ENCODE results near the gene GNA15.

DNA sequence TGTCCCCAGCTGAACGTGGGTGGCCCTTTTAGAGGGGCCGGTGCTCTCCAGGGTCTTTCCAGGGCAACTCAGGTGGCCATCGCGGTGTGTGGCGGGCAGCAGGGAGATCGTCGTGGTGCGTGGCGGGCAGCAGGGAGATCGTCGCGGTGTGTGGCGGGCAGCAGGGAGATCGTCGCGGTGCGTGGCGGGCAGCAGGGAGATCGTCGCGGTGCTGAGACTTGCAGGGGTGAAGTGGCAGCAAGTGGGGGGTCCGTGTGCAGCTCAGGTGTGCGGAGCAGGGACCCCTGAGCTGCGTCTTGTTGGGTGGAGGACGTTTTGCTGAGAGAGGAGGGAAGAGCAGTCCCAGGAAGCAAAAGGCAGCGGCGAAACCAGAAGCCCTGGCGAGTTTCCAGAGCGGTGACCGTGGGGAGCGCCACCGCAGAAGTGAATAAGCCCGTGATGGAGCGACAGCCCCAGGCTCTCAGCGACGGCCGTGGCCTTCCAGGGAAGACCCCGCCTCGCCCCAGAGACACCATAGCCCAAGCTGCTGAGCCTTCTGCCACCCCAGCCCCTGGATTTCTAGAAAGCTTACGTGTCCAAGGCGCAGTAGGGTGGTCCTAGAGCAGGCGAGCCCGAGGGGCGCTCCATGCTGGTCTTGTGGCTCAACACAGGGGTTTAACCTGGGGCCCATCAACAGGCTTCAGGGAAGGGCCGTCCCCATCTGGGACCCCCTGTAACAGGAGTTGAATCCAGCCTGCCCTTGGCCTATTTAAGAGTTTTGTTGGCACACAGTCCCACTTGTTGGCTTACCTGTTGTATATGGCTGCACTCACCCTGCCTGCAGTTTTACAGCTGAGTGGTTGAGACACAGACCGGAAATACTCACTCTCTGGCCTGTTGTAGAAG is 55.3 kb downstream of the GNA15 start:
- TF ChIP-seq, protein P1, sequence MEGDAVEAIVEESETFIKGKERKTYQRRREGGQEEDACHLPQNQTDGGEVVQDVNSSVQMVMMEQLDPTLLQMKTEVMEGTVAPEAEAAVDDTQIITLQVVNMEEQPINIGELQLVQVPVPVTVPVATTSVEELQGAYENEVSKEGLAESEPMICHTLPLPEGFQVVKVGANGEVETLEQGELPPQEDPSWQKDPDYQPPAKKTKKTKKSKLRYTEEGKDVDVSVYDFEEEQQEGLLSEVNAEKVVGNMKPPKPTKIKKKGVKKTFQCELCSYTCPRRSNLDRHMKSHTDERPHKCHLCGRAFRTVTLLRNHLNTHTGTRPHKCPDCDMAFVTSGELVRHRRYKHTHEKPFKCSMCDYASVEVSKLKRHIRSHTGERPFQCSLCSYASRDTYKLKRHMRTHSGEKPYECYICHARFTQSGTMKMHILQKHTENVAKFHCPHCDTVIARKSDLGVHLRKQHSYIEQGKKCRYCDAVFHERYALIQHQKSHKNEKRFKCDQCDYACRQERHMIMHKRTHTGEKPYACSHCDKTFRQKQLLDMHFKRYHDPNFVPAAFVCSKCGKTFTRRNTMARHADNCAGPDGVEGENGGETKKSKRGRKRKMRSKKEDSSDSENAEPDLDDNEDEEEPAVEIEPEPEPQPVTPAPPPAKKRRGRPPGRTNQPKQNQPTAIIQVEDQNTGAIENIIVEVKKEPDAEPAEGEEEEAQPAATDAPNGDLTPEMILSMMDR (IDR thresholded peaks at IDR 0.05; ENCODE audit: insufficient read depth, low read length): no peak
- TF ChIP-seq POLR2AphosphoS5 (IDR thresholded peaks at IDR 0.05; ENCODE audit: low read depth): no peak

Data from HL-60 (cell line).